Measurements from ENCODE around the gene RASSF8.

The RASSF8 gene

DNA sequence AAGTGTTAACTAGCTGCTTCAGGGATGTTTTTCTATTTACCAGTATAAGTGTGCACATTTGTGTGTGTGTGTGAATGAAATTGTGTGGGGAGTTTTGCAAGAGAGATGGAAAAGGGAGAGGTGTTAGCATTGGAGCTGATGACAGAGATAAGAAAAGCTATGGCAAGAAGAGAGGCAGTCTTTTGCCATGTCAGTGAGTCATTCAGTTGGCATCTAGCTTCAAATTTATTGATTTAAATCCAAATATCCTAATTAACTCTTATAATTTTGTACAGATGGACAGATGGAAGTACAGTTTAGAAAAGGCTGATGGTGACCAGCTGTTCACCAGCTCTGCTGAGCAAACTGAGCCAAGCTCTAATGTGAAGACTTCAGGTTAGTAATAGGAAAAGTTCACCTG is 169.7 kb downstream of the RASSF8 start:
- no peak for FAIRE-seq

All from A204.1 (cell line).